Sigmoid colon (tissue), 7 donors: ENCODE results near the gene VMP1. TPM values are rescaled to one million over a fixed set of nuclear protein-coding genes. Genes with fewer than 3 reads are reported as not detected.
"Not testable (repeated sequence)": the region's sequence is repeated elsewhere in the genome, so short reads cannot be mapped to it uniquely, and the experiment has no call there.

Source experiments
- DNase-seq: peaks from one replicate; pipeline ENCODE4 v3.0.0-alpha.2; 2019
- H3K27ac ChIP-seq, 4 donors: fragments of 200-600 bp; sonication (generic); one replicate each; pipeline ENCODE4 v1.5.1; 2016 to 2019; ENCODE audit warnings: mild to moderate bottlenecking in 1 of 4
- H3K27me3 ChIP-seq, 3 donors: fragments of 200-600 bp; sonication (generic); one replicate each; pipeline ENCODE4 v1.5.1; 2019; ENCODE audit warnings: mild to moderate bottlenecking in 1 of 3
- H3K36me3 ChIP-seq, 4 donors: fragments of 200-600 bp; sonication (generic); one replicate each; pipeline ENCODE4 v1.5.1; 2016 to 2019
- H3K4me1 ChIP-seq, 4 donors: fragments of 200-600 bp; sonication (generic); one replicate each; pipeline ENCODE4 v1.5.1; 2017 to 2019
- H3K4me3 ChIP-seq, 4 donors: fragments of 200-600 bp; sonication (generic); one replicate each; pipeline ENCODE4 v1.5.1; 2017 to 2019; ENCODE audit warnings: mild to moderate bottlenecking in 2 of 4, moderate library complexity in 1 of 4
- H3K9me3 ChIP-seq, 4 donors: fragments of 200-600 bp in 3 of 4; sonication (generic) in 3 of 4; one replicate each; pipeline versions ENCODE4 v1.5.1 to v1.6.1; 2013 to 2019
- CTCF ChIP-seq, 4 experiments: fragments of 450-650 bp in 3 of 4; fragments of 200-600 bp in 1 of 4; IDR thresholded peaks; one replicate each; pipeline ENCODE4 v1.5.1; 2016 to 2019; ENCODE audit warnings: antibody characterized with exemption in 4 of 4, mild to moderate bottlenecking in 3 of 4, moderate library complexity in 2 of 4
- EP300 ChIP-seq, 4 donors: sonication (generic); formaldehyde crosslinking; IDR thresholded peaks; one replicate each; pipeline ENCODE4 v1.6.1; 2017; ENCODE audit warnings: antibody characterized with exemption in 4 of 4
- POLR2A ChIP-seq, 2 donors: fragments of 450-650 bp; IDR thresholded peaks; one replicate each; pipeline ENCODE4 v1.6.1; 2016; ENCODE audit warnings: antibody characterized with exemption in 2 of 2, mild to moderate bottlenecking in 2 of 2, moderate library complexity in 2 of 2
- POLR2AphosphoS5 ChIP-seq, 4 donors: sonication (generic); formaldehyde crosslinking; IDR thresholded peaks; one replicate each; pipeline ENCODE4 v1.6.1; 2017; ENCODE audit warnings: antibody characterized with exemption in 4 of 4
- WGBS, 2 donors: extraction: QIAGEN DNeasy Blood & Tissue Kit; methylation state at CpG; one replicate each; pipeline ENCODE4 v1.1.7; 2013; 5-methylcytosine and 5-hydroxymethylcytosine counted together
- intact Hi-C: fragments of 100-400 bp; cut with DNase I; formaldehyde crosslinking; loops from one replicate; pipeline ENCODE4 v1.15.1; 2023
- polyA plus RNA-seq, 3 donors: library from polyadenylated mRNA; stranded (reverse); fragments of 200-250 nt; gene quantifications; one replicate each; pipeline ENCODE4 v1.2.3, GENCODE V29; 2013
- total RNA-seq, 4 donors: library from RNA; depleted of rRNA; stranded (reverse); fragments of >200 nt; gene quantifications; one replicate each; pipeline ENCODE4 v1.1.0, GENCODE V29; 2016
- donor health status: healthy with polysubstance abuse.
- donor health status: Bipolar disorder and iron deficiency.
- donor health status: healthy.

The VMP1 gene
- total and polyA plus RNA-seq, 7 donors: 26.1 to 247 (median 132) TPM

- peaks cover 0 to 4% (median 0%) of the 10 kb centered on the region in 4 donors for H3K36me3 ChIP-seq
- 85 to 89% methylated on average over 2 of the region's 2 CpGs for WGBS, 2 donors
- intact Hi-C loops: no loop called here
- peaks cover 0 to 3% (median 0%) of the 10 kb centered on the region in 4 donors for H3K4me1 ChIP-seq
- H3K27ac ChIP-seq: no peak overlapping the region
- DNase-seq: no peak
- no peaks in the 10 kb centered on the region for H3K27me3 ChIP-seq
- TF ChIP-seq EP300 (IDR thresholded peaks at IDR 0.05) (no peak), POLR2AphosphoS5 (IDR thresholded peaks at IDR 0.05) (no peak), CTCF (IDR thresholded peaks at IDR 0.05) (no peak)
- no peak overlapping the region for H3K4me3 ChIP-seq
- H3K9me3 ChIP-seq: no peaks in the 10 kb centered on the region
These were observed 89.3 kb downstream of the VMP1 start for GRCh38 chr17:59796785-59797205.

- DNase-seq: no peak
- peaks cover 0 to 3% (median under 1%) of the 10 kb centered on the region in 4 donors for H3K4me1 ChIP-seq
- TF ChIP-seq EP300 (IDR thresholded peaks at IDR 0.05): no peak
- no peak for TF ChIP-seq POLR2AphosphoS5 (IDR thresholded peaks at IDR 0.05)
- TF ChIP-seq POLR2A (IDR thresholded peaks at IDR 0.05): no peak
- TF ChIP-seq CTCF (IDR thresholded peaks at IDR 0.05): no peak
- no peaks in the 10 kb centered on the region for H3K27me3 ChIP-seq
- H3K27ac ChIP-seq: no peak overlapping the region
- intact Hi-C loops: no loop called here
- H3K36me3 ChIP-seq: peaks cover 0 to 4% (median 0%) of the 10 kb centered on the region in 4 donors
- 90 to 92% methylated on average over 4 of the region's 4 CpGs for WGBS, 2 donors
- no peak overlapping the region for H3K4me3 ChIP-seq
- H3K9me3 ChIP-seq: no peaks in the 10 kb centered on the region
These were observed 90.7 kb downstream of the VMP1 start for GRCh38 chr17:59798111-59798510.

- Histone ChIP-seq H3K4me3 (no peak overlapping the region), H3K36me3 (no peaks in the 10 kb centered on the region), H3K27ac (no peak overlapping the region), H3K9me3 (no peaks in the 10 kb centered on the region), H3K4me1 (peaks cover 0 to 14% (median 6%) of the 10 kb centered on the region in 4 donors), H3K27me3 (no peaks in the 10 kb centered on the region)
- intact Hi-C loops: no loop called here
- DNase-seq: no peak
- WGBS, 2 donors: 83 to 92% methylated on average over 6 of the region's 6 CpGs
- TF ChIP-seq CTCF (IDR thresholded peaks at IDR 0.05): no peak
- no peak for TF ChIP-seq POLR2A (IDR thresholded peaks at IDR 0.05)
- no peak for TF ChIP-seq POLR2AphosphoS5 (IDR thresholded peaks at IDR 0.05)
- no peak for TF ChIP-seq EP300 (IDR thresholded peaks at IDR 0.05)
These were observed 93.1 kb downstream of the VMP1 start for GRCh38 chr17:59800530-59800942.

- no peaks in the 10 kb centered on the region for H3K36me3 ChIP-seq
- no peak for DNase-seq
- H3K27me3 ChIP-seq: no peaks in the 10 kb centered on the region
- intact Hi-C loops: no loop called here
- no peaks in the 10 kb centered on the region for H3K9me3 ChIP-seq
- 77 to 89% methylated on average over 5 of the region's 5 CpGs for WGBS, 2 donors
- TF ChIP-seq CTCF (IDR thresholded peaks at IDR 0.05): no peak
- no peak for TF ChIP-seq POLR2A (IDR thresholded peaks at IDR 0.05)
- no peak for TF ChIP-seq POLR2AphosphoS5 (IDR thresholded peaks at IDR 0.05)
- no peak for TF ChIP-seq EP300 (IDR thresholded peaks at IDR 0.05)
- H3K4me1 ChIP-seq: peaks cover 0 to 14% (median 7%) of the 10 kb centered on the region in 4 donors
- H3K4me3 ChIP-seq: no peak overlapping the region
- no peak overlapping the region for H3K27ac ChIP-seq
These were observed 94.7 kb downstream of the VMP1 start for GRCh38 chr17:59802160-59802559.

GRCh38 chr17:59804901-59805465, 97.5 kb downstream of the VMP1 start:
- no peak for TF ChIP-seq POLR2A (IDR thresholded peaks at IDR 0.05)
- no peak for TF ChIP-seq CTCF (IDR thresholded peaks at IDR 0.05)
- TF ChIP-seq POLR2AphosphoS5 (IDR thresholded peaks at IDR 0.05): peak in 2 of 4 donors; percentile 9 to 50
- TF ChIP-seq EP300 (IDR thresholded peaks at IDR 0.05): no peak
- DNase-seq: no peak
- Histone ChIP-seq H3K9me3 (no peaks in the 10 kb centered on the region), H3K4me1 (peaks cover 0 to 15% (median 10%) of the 10 kb centered on the region in 4 donors), H3K4me3 (peak overlapping the region; percentile 10 to 43 (median 28)), H3K27ac (peak overlapping the region; percentile 43 to 72 (median 62)), H3K27me3 (no peaks in the 10 kb centered on the region), H3K36me3 (no peaks in the 10 kb centered on the region)
- 79 to 81% methylated on average over 6 of the region's 6 CpGs for whole genome bisulfite sequencing, 2 donors
- intact Hi-C loops: no loop called here

- H3K36me3 ChIP-seq, DNase-seq, H3K4me3 ChIP-seq, H3K9me3 ChIP-seq, intact Hi-C loops, H3K27me3 ChIP-seq: not testable (repeated sequence)
- H3K4me1 ChIP-seq: peaks cover 0 to 23% (median 14%) of the 10 kb centered on the region in 4 donors
- 99% methylated on average over 6 of the region's 6 CpGs for WGBS, 2 donors
- peak overlapping the region in 2 of 4 donors; percentile 72 for H3K27ac ChIP-seq
These were observed 98.9 kb downstream of the VMP1 start for GRCh38 chr17:59806322-59806721.
